Measurements from ENCODE around the gene F2. TPM values are rescaled to one million over a fixed set of nuclear protein-coding genes. Genes with fewer than 3 reads are reported as not detected.

F2 gene
- total RNA-seq, 1 donor = not detected

DNA sequence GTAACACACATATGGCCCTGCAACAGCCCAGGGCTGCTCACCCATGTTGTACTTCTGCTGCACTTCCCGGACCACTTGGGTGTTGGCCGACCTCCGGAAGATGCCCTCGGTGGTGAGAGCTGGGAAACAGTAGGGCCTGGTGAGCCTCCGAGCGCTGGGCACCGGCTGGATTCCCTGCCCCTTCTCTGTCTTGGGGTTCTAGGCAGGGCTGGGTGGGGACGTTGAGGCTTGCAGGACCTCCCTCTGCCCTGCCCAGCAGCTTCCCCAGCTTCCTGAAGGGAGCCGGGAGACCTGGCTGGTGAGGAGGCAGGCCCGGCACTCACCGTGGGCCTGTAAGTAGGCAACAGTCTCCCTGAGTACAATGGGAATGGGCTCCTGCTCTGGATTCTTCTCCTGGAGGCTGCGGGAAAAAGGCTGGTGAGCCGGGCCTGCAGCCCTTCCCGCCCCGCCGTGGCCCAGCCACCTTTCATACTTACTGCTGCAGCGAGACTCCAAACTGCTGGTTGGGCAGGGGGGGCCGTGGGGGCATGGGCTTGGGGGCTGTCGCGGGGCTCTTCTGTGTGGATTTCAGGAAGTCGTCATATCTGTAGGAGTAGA lies 38.8 kb upstream of the F2 start:
- H3K79me2 ChIP-seq (ENCODE audit: insufficient read depth, low read length) = peaks cover 3% of the 10 kb centered on the region
- peaks cover 6% of the 10 kb centered on the region for H4K20me1 ChIP-seq (ENCODE audit: insufficient read depth, low read length)
- no peaks in the 10 kb centered on the region for H3K27me3 ChIP-seq (ENCODE audit: insufficient read depth, low read length)
- no peaks in the 10 kb centered on the region for H3K9me3 ChIP-seq (ENCODE audit: low read depth, low read length)
- H3K27ac ChIP-seq (ENCODE audit: low read depth, low read length) = no peak overlapping the region
- peaks cover 60% of the 10 kb centered on the region for H3K36me3 ChIP-seq (ENCODE audit: insufficient read depth, low read length)
- no peak overlapping the region for H3K4me3 ChIP-seq (ENCODE audit: insufficient read depth, low read length)
- peak; percentile 59 for DNase-seq (ENCODE audit: insufficient read length, low spot score, missing footprints)
- H3K4me1 ChIP-seq (ENCODE audit: insufficient read depth, low read length) = peaks cover 13% of the 10 kb centered on the region
- TF ChIP-seq, protein P1, sequence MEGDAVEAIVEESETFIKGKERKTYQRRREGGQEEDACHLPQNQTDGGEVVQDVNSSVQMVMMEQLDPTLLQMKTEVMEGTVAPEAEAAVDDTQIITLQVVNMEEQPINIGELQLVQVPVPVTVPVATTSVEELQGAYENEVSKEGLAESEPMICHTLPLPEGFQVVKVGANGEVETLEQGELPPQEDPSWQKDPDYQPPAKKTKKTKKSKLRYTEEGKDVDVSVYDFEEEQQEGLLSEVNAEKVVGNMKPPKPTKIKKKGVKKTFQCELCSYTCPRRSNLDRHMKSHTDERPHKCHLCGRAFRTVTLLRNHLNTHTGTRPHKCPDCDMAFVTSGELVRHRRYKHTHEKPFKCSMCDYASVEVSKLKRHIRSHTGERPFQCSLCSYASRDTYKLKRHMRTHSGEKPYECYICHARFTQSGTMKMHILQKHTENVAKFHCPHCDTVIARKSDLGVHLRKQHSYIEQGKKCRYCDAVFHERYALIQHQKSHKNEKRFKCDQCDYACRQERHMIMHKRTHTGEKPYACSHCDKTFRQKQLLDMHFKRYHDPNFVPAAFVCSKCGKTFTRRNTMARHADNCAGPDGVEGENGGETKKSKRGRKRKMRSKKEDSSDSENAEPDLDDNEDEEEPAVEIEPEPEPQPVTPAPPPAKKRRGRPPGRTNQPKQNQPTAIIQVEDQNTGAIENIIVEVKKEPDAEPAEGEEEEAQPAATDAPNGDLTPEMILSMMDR (IDR thresholded peaks at IDR 0.05; ENCODE audit: extremely low read depth, low read depth, low read length) = no peak
- H2AFZ ChIP-seq (ENCODE audit: low read length) = no peak overlapping the region
- H3K4me2 ChIP-seq (ENCODE audit: insufficient read depth, low read length) = no peak overlapping the region

DNA sequence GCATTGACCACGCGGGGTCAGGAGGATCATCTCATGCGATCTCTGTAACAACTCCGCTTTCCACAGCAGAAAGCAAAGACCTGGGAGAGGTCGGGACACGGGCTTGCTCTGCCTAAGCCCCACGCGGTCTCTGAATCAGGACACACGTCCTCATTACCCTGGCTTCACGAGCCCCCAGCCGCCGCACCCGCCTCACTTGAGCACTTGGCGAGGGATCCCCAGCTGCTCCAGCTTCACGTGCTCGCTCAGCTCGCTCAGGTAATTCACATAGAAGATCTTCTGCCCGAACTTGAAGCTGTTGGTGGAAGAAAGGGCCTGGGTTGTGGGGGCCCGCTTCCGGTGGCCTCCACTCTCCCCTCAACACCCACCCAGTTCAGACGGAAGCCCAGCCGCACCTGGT lies 38.2 kb upstream of the F2 start:
- no peaks in the 10 kb centered on the region for H3K9me3 ChIP-seq (ENCODE audit: low read depth, low read length)
- no peak overlapping the region for H3K4me3 ChIP-seq (ENCODE audit: insufficient read depth, low read length)
- peaks cover 6% of the 10 kb centered on the region for H4K20me1 ChIP-seq (ENCODE audit: insufficient read depth, low read length)
- no peak overlapping the region for H3K27ac ChIP-seq (ENCODE audit: low read depth, low read length)
- DNase-seq (ENCODE audit: insufficient read length, low spot score, missing footprints) = no peak
- no peak overlapping the region for H3K4me2 ChIP-seq (ENCODE audit: insufficient read depth, low read length)
- no peak overlapping the region for H2AFZ ChIP-seq (ENCODE audit: low read length)
- H3K79me2 ChIP-seq (ENCODE audit: insufficient read depth, low read length) = peaks cover 3% of the 10 kb centered on the region
- peaks cover 8% of the 10 kb centered on the region for H3K4me1 ChIP-seq (ENCODE audit: insufficient read depth, low read length)
- H3K27me3 ChIP-seq (ENCODE audit: insufficient read depth, low read length) = no peaks in the 10 kb centered on the region
- TF ChIP-seq, protein P1 (IDR thresholded peaks at IDR 0.05; ENCODE audit: extremely low read depth, low read depth, low read length) = no peak
- peaks cover 62% of the 10 kb centered on the region for H3K36me3 ChIP-seq (ENCODE audit: insufficient read depth, low read length)

DNA sequence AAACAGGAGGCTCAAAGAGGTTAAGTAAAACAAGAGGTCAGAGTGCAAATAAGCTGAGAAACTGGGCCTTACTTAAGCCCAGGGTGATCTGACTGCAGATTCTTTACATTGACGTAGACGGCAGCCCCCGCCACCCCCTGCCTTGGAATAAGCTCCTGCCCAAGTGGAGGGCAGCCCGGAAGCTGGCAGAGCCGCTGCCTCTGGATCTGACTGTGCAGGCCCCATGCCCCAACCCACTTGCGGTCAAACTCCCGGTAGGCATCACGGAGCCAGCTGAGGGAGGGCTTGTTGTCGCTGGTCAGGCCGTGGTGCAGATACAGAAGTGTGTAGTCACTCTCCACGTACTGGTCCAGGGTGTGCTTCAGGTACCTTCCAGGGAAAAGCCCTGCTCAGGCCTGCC lies 37.2 kb upstream of the F2 start:
- TF ChIP-seq, protein P1 (IDR thresholded peaks at IDR 0.05; ENCODE audit: extremely low read depth, low read depth, low read length) = no peak
- DNase-seq (ENCODE audit: insufficient read length, low spot score, missing footprints) = no peak
- peaks cover 6% of the 10 kb centered on the region for H4K20me1 ChIP-seq (ENCODE audit: insufficient read depth, low read length)
- no peak overlapping the region for H3K4me2 ChIP-seq (ENCODE audit: insufficient read depth, low read length)
- H2AFZ ChIP-seq (ENCODE audit: low read length) = no peak overlapping the region
- H3K36me3 ChIP-seq (ENCODE audit: insufficient read depth, low read length) = peaks cover 62% of the 10 kb centered on the region
- H3K27me3 ChIP-seq (ENCODE audit: insufficient read depth, low read length) = no peaks in the 10 kb centered on the region
- H3K9me3 ChIP-seq (ENCODE audit: low read depth, low read length) = no peaks in the 10 kb centered on the region
- H3K79me2 ChIP-seq (ENCODE audit: insufficient read depth, low read length) = peaks cover 5% of the 10 kb centered on the region
- no peak overlapping the region for H3K27ac ChIP-seq (ENCODE audit: low read depth, low read length)
- peaks cover 4% of the 10 kb centered on the region for H3K4me1 ChIP-seq (ENCODE audit: insufficient read depth, low read length)
- H3K4me3 ChIP-seq (ENCODE audit: insufficient read depth, low read length) = no peak overlapping the region

DNA sequence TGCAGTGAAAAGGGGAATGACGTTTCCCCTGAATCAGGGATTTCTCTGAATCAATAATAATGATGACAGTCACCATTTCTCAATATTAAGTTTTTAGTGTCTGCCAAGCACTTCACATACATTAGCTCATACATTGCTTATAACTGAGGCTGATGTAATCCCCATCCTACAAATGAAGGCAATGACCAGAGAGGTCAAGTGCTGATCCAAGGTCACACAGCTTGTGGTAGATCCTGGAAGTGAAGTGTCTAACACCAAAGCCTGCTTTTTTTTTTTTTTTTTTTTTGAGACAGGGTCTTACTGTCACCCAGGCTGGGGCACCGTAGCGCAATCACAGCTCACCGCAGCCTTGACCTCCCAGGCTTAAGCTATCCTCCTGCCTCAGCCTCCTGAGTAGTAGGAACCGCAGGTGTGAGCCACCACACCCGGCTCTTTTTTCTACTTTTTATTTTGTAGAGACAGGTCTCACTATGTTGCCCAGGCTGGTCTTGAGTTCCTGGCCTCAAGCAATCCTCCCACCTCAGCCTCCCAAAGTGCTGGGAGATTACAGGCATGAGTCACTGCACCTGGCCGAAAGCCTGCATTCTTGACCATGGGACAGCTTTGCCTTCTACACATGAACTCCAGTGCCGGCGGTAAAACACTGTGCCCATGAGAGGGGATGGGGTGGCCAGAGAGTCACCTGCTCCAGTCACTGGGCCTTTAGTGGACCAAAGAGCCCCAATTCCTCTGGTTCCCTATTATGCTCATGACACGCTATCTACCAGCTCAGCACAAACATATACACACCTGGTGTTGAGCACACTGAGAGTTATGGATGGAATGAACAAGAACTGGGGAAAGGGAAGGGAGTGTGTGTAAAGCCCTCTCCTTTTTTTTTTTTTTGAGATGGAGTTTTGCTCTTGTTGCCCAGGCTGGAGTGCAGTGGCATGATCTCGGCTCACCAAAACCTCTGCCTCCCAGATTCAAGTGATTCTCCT lies 36.0 kb upstream of the F2 start:
- Histone ChIP-seq H3K27me3 (ENCODE audit: insufficient read depth, low read length) (no peaks in the 10 kb centered on the region), H3K4me2 (ENCODE audit: insufficient read depth, low read length) (no peak overlapping the region), H3K9me3 (ENCODE audit: low read depth, low read length) (no peaks in the 10 kb centered on the region), H2AFZ (ENCODE audit: low read length) (no peak overlapping the region), H3K36me3 (ENCODE audit: insufficient read depth, low read length) (peaks cover 66% of the 10 kb centered on the region), H3K4me3 (ENCODE audit: insufficient read depth, low read length) (no peak overlapping the region), H4K20me1 (ENCODE audit: insufficient read depth, low read length) (peaks cover 3% of the 10 kb centered on the region), H3K27ac (ENCODE audit: low read depth, low read length) (no peak overlapping the region), H3K4me1 (ENCODE audit: insufficient read depth, low read length) (peaks cover 12% of the 10 kb centered on the region), H3K79me2 (ENCODE audit: insufficient read depth, low read length) (peaks cover 14% of the 10 kb centered on the region)
- TF ChIP-seq, protein P1 (IDR thresholded peaks at IDR 0.05; ENCODE audit: extremely low read depth, low read depth, low read length) = no peak
- DNase-seq (ENCODE audit: insufficient read length, low spot score, missing footprints) = peak; percentile 58

Data from osteoblast (primary cell).